Measurements from ENCODE around the gene CFAP300. TPM values are rescaled to one million over a fixed set of nuclear protein-coding genes. Genes with fewer than 3 reads are reported as not detected.

The CFAP300 gene
- total RNA-seq (1 to 10 TPM; 3.2 to 5.4 TPM), polyA plus RNA-seq (1 to 10 TPM; 2.3 to 2.6 TPM)
- long read RNA-seq, donor 1, partial matches to known transcripts = 0 of 4 reads
- long read RNA-seq, donor 1, other reads (novel, unspliced or antisense) = 3 of 4 reads
- long read RNA-seq, donor 2 = 0 reads

DNA sequence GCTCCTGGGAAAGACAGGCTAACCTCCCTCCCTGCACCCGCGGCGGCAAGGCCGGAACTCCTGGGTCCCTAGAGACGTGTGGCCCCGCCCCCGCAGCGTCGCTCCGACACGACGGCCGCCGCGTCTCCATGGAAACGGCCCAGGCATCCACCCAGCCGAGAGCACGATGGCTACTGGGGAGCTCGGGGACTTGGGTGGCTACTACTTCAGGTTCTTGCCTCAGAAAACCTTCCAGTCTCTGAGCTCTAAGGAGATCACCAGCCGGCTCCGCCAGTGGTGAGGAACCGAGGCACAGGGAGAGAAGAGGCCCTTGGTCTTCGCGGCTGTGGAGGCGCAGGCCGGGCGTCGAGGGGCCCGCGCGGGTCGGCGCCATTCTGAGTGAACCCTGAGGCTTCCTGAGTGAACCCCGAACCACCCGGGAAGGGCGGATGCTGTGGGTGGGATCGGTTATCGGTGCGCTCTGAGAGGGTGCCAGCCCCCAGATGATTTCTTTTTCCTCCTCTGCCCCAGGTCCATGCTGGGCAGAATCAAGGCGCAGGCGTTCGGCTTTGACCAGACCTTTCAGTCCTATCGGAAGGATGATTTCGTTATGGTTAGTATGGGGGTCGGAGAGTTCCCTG is at the start of gene CFAP300:
Gene CFAP300, plus strand, starts transcription at position 133 of the 620 bp plus-strand sequence. Its CDS starts 34 bp downstream, at position 167.
- intact Hi-C loops (cut with DNase I) = loop anchor here (2.0 to 10.0 kb wide), 2 partner anchors 63 to 177 kb away; partner anchors contain the start of gene YAP1 (in 1 of the 2)
- H3K4me1 ChIP-seq (ENCODE audit: control insufficient read depth in 1 of 2, insufficient read depth in 2 of 2, low read length in 2 of 2) = no peaks in the 10 kb centered on the region

DNA sequence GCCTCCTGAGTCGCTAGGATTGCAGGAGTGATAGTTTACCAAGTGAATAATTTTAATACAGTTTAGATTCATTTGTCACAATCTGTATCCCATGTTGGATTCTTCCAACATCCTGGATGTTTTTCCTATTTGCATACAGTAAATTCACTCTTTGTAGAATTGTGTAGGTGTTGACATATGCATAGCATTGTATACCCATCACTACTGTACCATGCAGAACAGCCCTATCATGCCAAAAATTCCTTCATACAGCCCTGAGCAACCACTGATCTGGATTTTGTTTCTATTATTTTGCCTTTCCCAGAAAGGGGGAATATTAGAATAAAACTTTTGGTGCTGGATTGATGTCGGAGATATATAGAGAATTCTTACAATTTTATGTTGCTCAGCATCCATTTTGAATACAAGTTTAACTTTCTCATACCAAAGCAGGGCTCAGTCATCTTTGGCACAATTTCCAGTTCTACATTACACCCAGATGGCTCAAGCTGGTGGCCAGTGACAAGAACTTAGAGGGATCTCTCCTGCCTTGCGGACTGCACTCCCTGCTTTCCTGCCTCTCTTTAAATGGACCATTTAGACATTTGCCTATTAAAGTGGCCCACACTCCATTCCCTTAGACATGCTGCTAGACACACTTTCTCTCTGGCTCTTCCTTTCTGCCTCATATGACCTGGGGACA is 45.4 kb upstream of the CFAP300 start:
- ATAC-seq (ENCODE audit: low FRiP score) (no peak), DNase-seq (no peak)
- H3K9me3 ChIP-seq (ENCODE audit: control insufficient read depth, low read length) = no peaks in the 10 kb centered on the region
- H3K4me1 ChIP-seq (ENCODE audit: control insufficient read depth in 1 of 2, insufficient read depth in 2 of 2, low read length in 2 of 2) = no peaks in the 10 kb centered on the region
- WGBS, 2 donors = 94 to 96% methylated on average over 3 of the region's 3 CpGs
- no peak overlapping the region for H3K27ac ChIP-seq (ENCODE audit: low read depth in 1 of 2, low read length in 2 of 2)
- H3K27me3 ChIP-seq (ENCODE audit: control insufficient read depth in 1 of 2, insufficient read depth in 2 of 2, low read length in 1 of 2) = no peaks in the 10 kb centered on the region
- H3K4me3 ChIP-seq (ENCODE audit: low read length in 2 of 2) = no peak overlapping the region
- H3K36me3 ChIP-seq (ENCODE audit: control insufficient read depth in 1 of 2, insufficient read depth in 2 of 2, low read length in 1 of 2) = peaks cover 0 to 3% of the 10 kb centered on the region in 2 donors
- intact Hi-C loops (cut with DNase I) = loop anchor here in 1 of 2 donors (10.0 kb wide), 1 partner anchor 547 kb away; no protein-coding TSS in a partner anchor

More for the DNA sequence above, at the start of gene CFAP300:
- peak within 1 kb of the TSS; percentile 3 to 87 for H3K27ac ChIP-seq (ENCODE audit: low read depth in 1 of 2, low read length in 2 of 2)
- H3K9me3 ChIP-seq (ENCODE audit: control insufficient read depth, low read length) = no peaks in the 10 kb centered on the region
- H3K4me3 ChIP-seq (ENCODE audit: low read length in 2 of 2) = peak within 1 kb of the TSS; percentile 56 to 86
- peak; percentile 96 for ATAC-seq (ENCODE audit: low FRiP score)
- WGBS, 2 donors = 0 to 1% methylated on average over 45 of the region's 45 CpGs
- DNase-seq = peak; percentile 96 to 99
- H3K27me3 ChIP-seq (ENCODE audit: control insufficient read depth in 1 of 2, insufficient read depth in 2 of 2, low read length in 1 of 2) = no peaks in the 10 kb centered on the region
- H3K36me3 ChIP-seq (ENCODE audit: control insufficient read depth in 1 of 2, insufficient read depth in 2 of 2, low read length in 1 of 2) = no peaks in the 10 kb centered on the region

DNA sequence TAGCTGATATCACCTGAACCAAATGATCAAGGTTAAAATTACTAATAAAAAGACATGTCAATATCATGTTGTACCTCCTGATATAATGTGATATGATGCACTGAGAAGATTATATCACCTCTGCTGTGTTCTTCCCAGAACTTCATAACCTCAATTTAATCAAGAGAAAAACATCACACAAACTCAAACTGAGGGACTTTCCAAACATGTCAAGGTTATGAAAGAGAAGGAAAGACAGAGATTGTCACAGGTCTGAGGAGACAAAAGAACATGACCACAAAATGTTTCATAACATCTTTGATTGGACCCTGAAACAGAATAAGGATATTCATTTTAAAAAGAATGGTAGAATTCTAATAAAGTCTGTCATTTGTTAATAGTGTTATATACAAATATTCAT is 43.0 kb upstream of the CFAP300 start:
- Histone ChIP-seq H3K9me3 (ENCODE audit: control insufficient read depth, low read length) (no peaks in the 10 kb centered on the region), H3K36me3 (ENCODE audit: control insufficient read depth in 1 of 2, insufficient read depth in 2 of 2, low read length in 1 of 2) (peaks cover 0 to 3% of the 10 kb centered on the region in 2 donors), H3K4me1 (ENCODE audit: control insufficient read depth in 1 of 2, insufficient read depth in 2 of 2, low read length in 2 of 2) (no peaks in the 10 kb centered on the region), H3K27ac (ENCODE audit: low read depth in 1 of 2, low read length in 2 of 2) (no peak overlapping the region), H3K4me3 (ENCODE audit: low read length in 2 of 2) (no peak overlapping the region), H3K27me3 (ENCODE audit: control insufficient read depth in 1 of 2, insufficient read depth in 2 of 2, low read length in 1 of 2) (no peaks in the 10 kb centered on the region)
- no peak for DNase-seq
- ATAC-seq (ENCODE audit: low FRiP score) = no peak
- intact Hi-C loops (cut with DNase I) = loop anchor here in 1 of 2 donors (10.0 kb wide), 1 partner anchor 549 kb away; no protein-coding TSS in a partner anchor

DNA sequence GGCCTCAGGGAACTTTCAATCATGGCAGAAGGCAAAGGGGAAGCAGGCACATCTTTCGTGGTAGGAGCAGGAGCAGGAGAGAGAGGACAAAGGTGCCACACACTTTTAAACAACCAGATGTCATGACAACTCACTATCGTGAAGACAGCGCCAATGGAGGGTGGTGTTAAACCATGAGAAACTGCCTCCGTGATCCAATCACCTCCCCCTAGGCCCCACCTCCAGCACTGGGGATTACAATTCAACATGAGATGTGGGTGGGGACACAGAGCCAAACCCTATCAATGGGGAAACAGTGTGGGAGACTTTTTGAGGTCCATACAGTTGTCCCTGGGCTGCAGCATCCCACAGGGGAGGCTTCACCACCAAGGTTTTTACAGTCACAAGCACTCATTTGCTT is 41.9 kb upstream of the CFAP300 start:
- ATAC-seq (ENCODE audit: low FRiP score) (no peak), DNase-seq (no peak)
- Histone ChIP-seq H3K27ac (ENCODE audit: low read depth in 1 of 2, low read length in 2 of 2) (no peak overlapping the region), H3K36me3 (ENCODE audit: control insufficient read depth in 1 of 2, insufficient read depth in 2 of 2, low read length in 1 of 2) (peaks cover 0 to 3% of the 10 kb centered on the region in 2 donors), H3K4me3 (ENCODE audit: low read length in 2 of 2) (no peak overlapping the region), H3K9me3 (ENCODE audit: control insufficient read depth, low read length) (no peaks in the 10 kb centered on the region), H3K4me1 (ENCODE audit: control insufficient read depth in 1 of 2, insufficient read depth in 2 of 2, low read length in 2 of 2) (no peaks in the 10 kb centered on the region), H3K27me3 (ENCODE audit: control insufficient read depth in 1 of 2, insufficient read depth in 2 of 2, low read length in 1 of 2) (no peaks in the 10 kb centered on the region)
- intact Hi-C loops (cut with DNase I) = loop anchor here (5.0 to 10.0 kb wide), 2 partner anchors 143 to 551 kb away; no protein-coding TSS in a partner anchor
- 75 to 82% methylated on average over 4 of the region's 4 CpGs for WGBS, 2 donors

DNA sequence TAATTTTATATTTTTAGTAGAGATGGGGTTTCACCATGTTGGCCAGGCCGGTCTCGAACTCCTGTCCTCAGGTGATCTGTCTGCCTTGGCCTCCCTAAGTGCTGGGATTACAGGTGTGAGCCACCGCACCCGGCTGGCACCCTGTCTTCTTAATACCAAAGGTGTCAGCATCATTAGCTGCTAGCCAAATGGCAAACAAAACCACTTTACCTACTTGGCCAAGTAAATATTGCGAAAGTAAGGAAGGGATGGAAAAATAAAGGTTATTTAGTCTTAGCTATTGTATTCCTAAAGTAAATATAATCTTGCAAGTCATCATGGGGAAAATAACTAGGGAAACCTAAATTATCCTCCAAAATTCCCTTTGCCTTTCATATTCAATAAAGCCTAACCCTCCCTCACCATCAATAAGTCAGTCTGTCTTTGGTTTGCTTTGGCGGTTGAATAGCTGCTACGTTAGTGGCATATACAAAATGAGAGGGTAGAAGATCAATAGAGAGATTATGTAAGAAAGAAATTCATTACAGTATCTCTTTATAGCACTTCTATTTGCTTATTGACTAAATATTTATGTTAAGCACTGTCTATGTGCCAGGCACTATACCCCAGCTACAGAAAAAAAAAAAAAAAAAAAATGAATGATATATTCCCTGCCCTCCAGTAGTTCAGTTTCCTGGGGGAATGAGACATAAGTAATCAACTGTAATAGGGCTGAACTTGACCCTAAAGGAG is 40.2 kb upstream of the CFAP300 start:
- no peak overlapping the region for H3K27ac ChIP-seq (ENCODE audit: low read depth in 1 of 2, low read length in 2 of 2)
- H3K27me3 ChIP-seq (ENCODE audit: control insufficient read depth in 1 of 2, insufficient read depth in 2 of 2, low read length in 1 of 2) = no peaks in the 10 kb centered on the region
- H3K9me3 ChIP-seq (ENCODE audit: control insufficient read depth, low read length) = no peaks in the 10 kb centered on the region
- DNase-seq (no peak), ATAC-seq (ENCODE audit: low FRiP score) (no peak)
- no peaks in the 10 kb centered on the region for H3K36me3 ChIP-seq (ENCODE audit: control insufficient read depth in 1 of 2, insufficient read depth in 2 of 2, low read length in 1 of 2)
- intact Hi-C loops (cut with DNase I) = loop anchor here (5.0 to 10.0 kb wide), 2 partner anchors 145 to 552 kb away; no protein-coding TSS in a partner anchor
- 89 to 95% methylated on average over 7 of the region's 7 CpGs for WGBS, 2 donors
- no peak overlapping the region for H3K4me3 ChIP-seq (ENCODE audit: low read length in 2 of 2)
- no peaks in the 10 kb centered on the region for H3K4me1 ChIP-seq (ENCODE audit: control insufficient read depth in 1 of 2, insufficient read depth in 2 of 2, low read length in 2 of 2)

DNA sequence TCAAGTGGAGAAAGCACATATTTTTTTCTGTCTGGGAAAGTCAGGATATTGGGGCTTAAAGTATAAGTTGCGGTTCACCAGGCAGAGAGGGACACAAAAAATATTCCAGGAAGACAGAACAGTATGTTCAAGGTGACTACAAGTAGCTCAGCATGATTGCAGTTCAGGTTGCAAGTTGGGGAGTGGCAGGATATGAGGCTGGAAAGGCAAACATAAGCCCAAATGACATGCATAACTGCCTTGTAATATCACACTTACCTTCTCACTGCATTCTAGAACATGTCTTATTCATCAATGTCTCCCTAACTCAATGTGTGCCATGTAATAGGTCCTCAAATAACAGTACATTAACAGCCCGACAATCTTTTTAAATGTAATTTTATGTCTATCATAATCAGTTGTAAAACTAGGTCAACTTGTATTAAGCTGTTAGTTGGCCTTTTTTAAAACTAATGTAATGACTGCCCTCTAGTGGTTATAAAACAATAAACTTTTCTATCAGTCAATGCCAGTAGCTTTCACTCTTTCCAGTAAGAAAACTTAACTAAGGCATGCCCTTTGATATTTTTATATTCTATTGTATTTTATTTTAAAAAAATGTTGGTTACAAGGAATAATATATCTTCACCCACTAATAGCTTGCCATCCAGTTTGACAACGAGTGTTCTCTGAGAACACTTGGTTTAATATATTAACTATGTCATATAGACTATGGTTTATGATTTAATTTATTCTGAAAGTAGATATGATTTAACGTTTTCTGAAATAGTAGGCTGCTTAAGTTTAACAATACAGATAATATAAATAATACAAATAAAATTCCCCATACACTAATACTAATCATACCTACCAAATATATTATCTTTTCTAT is 39.4 kb upstream of the CFAP300 start:
- WGBS, 2 donors = 28 to 30% methylated on average over 4 of the region's 4 CpGs
- intact Hi-C loops (cut with DNase I) = loop anchor here (5.0 to 10.0 kb wide), 2 partner anchors 146 to 553 kb away; no protein-coding TSS in a partner anchor
- ATAC-seq (ENCODE audit: low FRiP score) (peak; percentile 47), DNase-seq (no peak)
- H3K4me3 ChIP-seq (ENCODE audit: low read length in 2 of 2) = no peak overlapping the region
- H3K9me3 ChIP-seq (ENCODE audit: control insufficient read depth, low read length) = no peaks in the 10 kb centered on the region
- no peak overlapping the region for H3K27ac ChIP-seq (ENCODE audit: low read depth in 1 of 2, low read length in 2 of 2)
- no peaks in the 10 kb centered on the region for H3K27me3 ChIP-seq (ENCODE audit: control insufficient read depth in 1 of 2, insufficient read depth in 2 of 2, low read length in 1 of 2)
- no peaks in the 10 kb centered on the region for H3K36me3 ChIP-seq (ENCODE audit: control insufficient read depth in 1 of 2, insufficient read depth in 2 of 2, low read length in 1 of 2)
- H3K4me1 ChIP-seq (ENCODE audit: control insufficient read depth in 1 of 2, insufficient read depth in 2 of 2, low read length in 2 of 2) = peaks cover 0 to 3% of the 10 kb centered on the region in 2 donors

DNA sequence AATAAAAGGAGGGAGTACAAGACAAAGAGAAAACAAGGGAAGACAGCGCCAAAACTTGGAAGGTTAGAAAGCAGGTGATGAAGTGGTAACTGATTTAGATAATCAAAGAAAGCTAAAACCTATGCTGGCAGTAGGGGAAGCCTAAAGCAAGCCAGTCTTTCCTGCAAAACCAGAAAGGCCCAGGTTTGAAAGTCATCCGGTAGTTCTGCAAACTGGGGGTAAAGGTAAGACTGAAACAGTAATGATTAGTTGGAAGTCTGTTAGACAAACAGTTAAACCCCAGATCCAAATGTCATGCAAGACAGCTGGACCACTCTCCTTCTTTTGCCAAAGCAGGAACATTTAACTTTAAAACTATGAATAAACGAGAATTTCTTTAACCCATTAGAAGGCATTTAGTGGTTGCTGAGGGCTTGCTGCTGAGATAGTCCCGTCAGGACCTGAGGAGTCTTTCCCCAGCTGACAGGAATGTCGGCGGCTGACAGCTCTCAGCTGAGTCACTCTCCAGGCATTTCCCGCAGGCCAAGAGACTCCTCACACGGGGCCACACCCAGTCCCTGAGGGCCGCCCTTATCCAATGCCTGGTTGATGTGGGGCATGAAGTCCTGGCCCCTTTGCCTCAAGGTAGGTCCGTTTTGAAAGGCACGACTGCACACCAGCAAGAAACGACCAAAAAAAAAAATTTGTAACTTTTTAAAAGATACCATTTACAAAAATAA is 36.3 kb upstream of the CFAP300 start:
- Histone ChIP-seq H3K27me3 (ENCODE audit: control insufficient read depth in 1 of 2, insufficient read depth in 2 of 2, low read length in 1 of 2) (no peaks in the 10 kb centered on the region), H3K27ac (ENCODE audit: low read depth in 1 of 2, low read length in 2 of 2) (peak overlapping the region in 1 of 2 donors; percentile 79), H3K4me3 (ENCODE audit: low read length in 2 of 2) (no peak overlapping the region), H3K4me1 (ENCODE audit: control insufficient read depth in 1 of 2, insufficient read depth in 2 of 2, low read length in 2 of 2) (peaks cover 0 to 3% of the 10 kb centered on the region in 2 donors), H3K36me3 (ENCODE audit: control insufficient read depth in 1 of 2, insufficient read depth in 2 of 2, low read length in 1 of 2) (no peaks in the 10 kb centered on the region), H3K9me3 (ENCODE audit: control insufficient read depth, low read length) (no peaks in the 10 kb centered on the region)
- intact Hi-C loops (cut with DNase I) = no loop called here
- DNase-seq = peak; percentile 72 to 91
- WGBS, 2 donors = 18 to 25% methylated on average over 12 of the region's 12 CpGs
- ATAC-seq (ENCODE audit: low FRiP score) = peak; percentile 36
